Esophagus muscularis mucosa (tissue), 4 donors: ENCODE results near the gene SUN5. TPM values are rescaled to one million over a fixed set of nuclear protein-coding genes. Genes with fewer than 3 reads are reported as not detected.

Experiments
- DNase-seq: peaks from one replicate; pipeline ENCODE4 v3.0.0-alpha.2; 2017; ENCODE audit errors: extremely low spot score
- H3K27ac ChIP-seq, 4 donors: fragments of 200-600 bp; sonication (generic); replicated peaks in 1 of 4; 1 replicate in 3 of 4; 2 replicates in 1 of 4; pipeline ENCODE4 v1.5.1; 2016 to 2019; ENCODE audit warnings: mild to moderate bottlenecking in 1 of 4
- H3K27me3 ChIP-seq, 4 donors: fragments of 200-600 bp; sonication (generic); one replicate each; pipeline versions ENCODE4 v1.5.1 to v1.6.0; 2016 to 2019
- H3K36me3 ChIP-seq, 4 donors: fragments of 200-600 bp; sonication (generic); one replicate each; pipeline ENCODE4 v1.5.1; 2016 to 2019
- H3K4me1 ChIP-seq, 4 donors: fragments of 200-600 bp; sonication (generic); one replicate each; pipeline ENCODE4 v1.5.1; 2016 to 2019
- H3K4me3 ChIP-seq, 4 donors: fragments of 200-600 bp; sonication (generic); 1 replicate in 2 of 4; 2 replicates in 2 of 4; pipeline ENCODE4 v1.5.1; 2016 to 2019; ENCODE audit warnings: mild to moderate bottlenecking in 4 of 4, moderate library complexity in 1 of 4
- H3K9me3 ChIP-seq, 4 donors: fragments of 200-600 bp; sonication (generic); 1 replicate in 3 of 4; 2 replicates in 1 of 4; pipeline ENCODE4 v1.5.1; 2016 to 2019
- CTCF ChIP-seq, 3 experiments: fragments of 200-600 bp in 2 of 3; fragments of 450-650 bp in 1 of 3; sonication (generic) in 2 of 3; IDR thresholded peaks; one replicate each; pipeline ENCODE4 v1.5.1; 2017 to 2019; ENCODE audit warnings: antibody characterized with exemption in 3 of 3, mild to moderate bottlenecking in 2 of 3, moderate library complexity in 1 of 3
- EP300 ChIP-seq: sonication (generic); formaldehyde crosslinking; IDR thresholded peaks from one replicate; pipeline ENCODE4 v1.6.1; 2017; ENCODE audit warnings: antibody characterized with exemption
- POLR2A ChIP-seq: fragments of 450-650 bp; IDR thresholded peaks from one replicate; pipeline ENCODE4 v1.6.1; 2017; ENCODE audit warnings: antibody characterized with exemption, moderate library complexity, mild to moderate bottlenecking, low read depth
- POLR2AphosphoS5 ChIP-seq, 2 donors: sonication (generic); formaldehyde crosslinking; IDR thresholded peaks; one replicate each; pipeline ENCODE4 v1.6.1; 2017; ENCODE audit warnings: antibody characterized with exemption in 2 of 2
- WGBS: methylation state at CpG from one replicate; pipeline ENCODE4 v1.1.5; 2018; 5-methylcytosine and 5-hydroxymethylcytosine counted together
- intact Hi-C: fragments of 100-400 bp; cut with DNase I; formaldehyde crosslinking; loops from one replicate; pipeline ENCODE4 v1.15.1; 2023
- total RNA-seq, 4 donors: library from RNA; depleted of rRNA; stranded (reverse); fragments of >200 nt; gene quantifications; one replicate each; pipeline versions ENCODE4 v1.1.0 to v1.2.1, GENCODE V29; 2016

Gene SUN5
- total RNA-seq, 4 donors from 2014 or later, result not detected

DNA sequence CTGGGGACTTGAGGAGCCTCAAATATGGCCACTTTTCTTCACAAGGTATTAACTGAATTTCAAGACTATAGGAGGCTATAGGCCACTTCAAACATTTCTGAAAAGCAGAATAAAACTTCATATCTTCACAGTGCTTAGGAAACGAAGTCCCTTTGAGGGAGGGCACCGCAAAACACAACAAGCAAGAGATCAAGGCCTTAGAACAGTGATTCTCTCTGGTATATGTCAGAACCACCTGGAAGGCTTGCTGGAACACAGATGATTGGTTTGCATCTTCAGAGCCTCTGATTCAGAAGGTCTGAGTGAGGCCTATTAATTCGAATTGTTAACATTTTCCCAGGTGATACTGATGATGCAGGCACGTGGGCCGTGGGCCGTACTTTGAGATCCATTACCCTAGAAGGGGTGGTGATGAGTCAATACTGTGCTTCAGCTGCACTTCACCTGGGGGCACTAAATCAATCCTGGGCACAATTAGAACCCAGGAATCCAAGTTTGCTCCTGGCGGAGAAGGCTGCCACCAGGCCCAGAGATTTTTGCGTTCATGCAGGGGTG is 10.7 kb downstream of the SUN5 start:
- Histone ChIP-seq H3K27ac (no peak overlapping the region), H3K4me3 (no peak overlapping the region), H3K36me3 (no peaks in the 10 kb centered on the region), H3K9me3 (peaks cover 0 to 6% (median 0%) of the 10 kb centered on the region in 4 donors), H3K27me3 (peaks cover 0 to 31% (median 0%) of the 10 kb centered on the region in 4 donors), H3K4me1 (no peaks in the 10 kb centered on the region)
- TF ChIP-seq POLR2A, result no peak
- no peak for TF ChIP-seq EP300
- no peak for TF ChIP-seq CTCF (IDR thresholded peaks at IDR 0.05)
- WGBS, result 75% methylated on average over 8 of the region's 8 CpGs
- intact Hi-C loops, result no loop called here
- no peak for DNase-seq

- DNase-seq, result no peak
- WGBS, result 84% methylated on average over 8 of the region's 8 CpGs
- TF ChIP-seq CTCF (IDR thresholded peaks at IDR 0.05) (no peak), POLR2A (no peak), EP300 (no peak), POLR2AphosphoS5 (IDR thresholded peaks at IDR 0.05) (no peak)
- H3K9me3 ChIP-seq, result peaks cover 0 to 6% (median 0%) of the 10 kb centered on the region in 4 donors
- H3K36me3 ChIP-seq, result no peaks in the 10 kb centered on the region
- H3K4me1 ChIP-seq, result no peaks in the 10 kb centered on the region
- intact Hi-C loops, result no loop called here
- H3K27me3 ChIP-seq, result peaks cover 0 to 35% (median 0%) of the 10 kb centered on the region in 4 donors
- no peak overlapping the region for H3K4me3 ChIP-seq
- no peak overlapping the region for H3K27ac ChIP-seq
Observed at GRCh38 chr20:32991792-32992641, 12.2 kb downstream of the SUN5 start.

- TF ChIP-seq POLR2AphosphoS5 (IDR thresholded peaks at IDR 0.05), result no peak
- TF ChIP-seq EP300, result no peak
- no peak for TF ChIP-seq POLR2A
- no peak for TF ChIP-seq CTCF (IDR thresholded peaks at IDR 0.05)
- Histone ChIP-seq H3K27me3 (peaks cover 0 to 41% (median 0%) of the 10 kb centered on the region in 4 donors), H3K4me1 (no peaks in the 10 kb centered on the region), H3K9me3 (peaks cover 0 to 6% (median 0%) of the 10 kb centered on the region in 4 donors), H3K36me3 (no peaks in the 10 kb centered on the region), H3K4me3 (no peak overlapping the region), H3K27ac (no peak overlapping the region)
- 73% methylated on average over 3 of the region's 3 CpGs for WGBS
- DNase-seq, result no peak
- intact Hi-C loops, result no loop called here
Observed at GRCh38 chr20:32991383-32991782, 12.8 kb downstream of the SUN5 start.

DNA sequence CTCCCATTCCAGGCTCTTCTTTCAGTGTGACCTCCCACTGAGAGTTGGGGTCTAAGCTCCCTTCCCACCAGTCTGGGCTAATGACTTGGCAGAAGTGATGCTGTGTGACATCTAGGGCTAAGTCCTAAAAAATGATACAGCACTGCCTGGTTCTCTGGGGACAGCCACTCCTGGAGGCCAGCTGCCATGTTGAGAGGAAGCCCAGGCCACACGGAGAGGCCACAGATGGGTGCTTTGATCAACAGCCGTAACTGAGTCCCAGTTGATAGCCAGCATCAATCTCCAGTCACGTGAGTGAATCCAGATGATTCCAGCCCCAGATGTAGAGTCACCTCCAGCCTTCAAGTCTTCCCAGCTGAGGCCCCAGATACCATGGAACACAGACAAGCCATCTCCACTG is 13.8 kb downstream of the SUN5 start:
- no peak for TF ChIP-seq POLR2AphosphoS5 (IDR thresholded peaks at IDR 0.05)
- no peak for TF ChIP-seq CTCF (IDR thresholded peaks at IDR 0.05)
- H3K27ac ChIP-seq, result no peak overlapping the region
- DNase-seq, result no peak
- H3K9me3 ChIP-seq, result peaks cover 0 to 4% (median 0%) of the 10 kb centered on the region in 4 donors
- H3K36me3 ChIP-seq, result no peaks in the 10 kb centered on the region
- WGBS, result no CpG with 5 or more reads among the region's 3 CpGs
- peaks cover 0 to 40% (median 0%) of the 10 kb centered on the region in 4 donors for H3K27me3 ChIP-seq
- no peaks in the 10 kb centered on the region for H3K4me1 ChIP-seq
- intact Hi-C loops, result no loop called here
- no peak overlapping the region for H3K4me3 ChIP-seq
